Measurements from ENCODE around the gene NCAPG.

GRCh38 chr4:17785858-17786257 is 24.9 kb upstream of the NCAPG start:
- no peak for TF ChIP-seq CTCF (IDR thresholded peaks at IDR 0.05)
- no peak for TF ChIP-seq POLR2AphosphoS5 (IDR thresholded peaks at IDR 0.05)
- no peak for TF ChIP-seq EP300 (IDR thresholded peaks at IDR 0.05)
- no peak for TF ChIP-seq POLR2A (IDR thresholded peaks at IDR 0.05; ENCODE audit: low read depth)
